Tibial nerve (tissue), 4 donors: Measurements from ENCODE around the gene CREB3L1.

Experiments used
- CTCF ChIP-seq, 5 experiments: fragments of 200-600 bp in 3 of 5; fragments of 450-650 bp in 2 of 5; sonication (generic) in 3 of 5; IDR thresholded peaks; one replicate each; pipeline ENCODE4 v1.5.1; 2016 to 2019; ENCODE audit warnings: antibody characterized with exemption in 5 of 5, mild to moderate bottlenecking in 3 of 5, moderate library complexity in 2 of 5
- EP300 ChIP-seq, 2 donors: sonication (generic); formaldehyde crosslinking; IDR thresholded peaks; one replicate each; pipeline ENCODE4 v1.6.1; 2017; ENCODE audit warnings: antibody characterized with exemption in 2 of 2, mild to moderate bottlenecking in 1 of 2
- POLR2A ChIP-seq, 2 donors: fragments of 450-650 bp; IDR thresholded peaks; one replicate each; pipeline ENCODE4 v1.6.1; 2017; ENCODE audit warnings: antibody characterized with exemption in 2 of 2, mild to moderate bottlenecking in 2 of 2, moderate library complexity in 2 of 2

- TF ChIP-seq CTCF (IDR thresholded peaks at IDR 0.05): no peak
- TF ChIP-seq EP300 (IDR thresholded peaks at IDR 0.05): no peak
- no peak for TF ChIP-seq POLR2A (IDR thresholded peaks at IDR 0.05)
Observed at GRCh38 chr11:46351606-46352005, 74.1 kb downstream of the CREB3L1 start.
